ENCODE data around the gene RAVER2. TPM values are rescaled to one million over a fixed set of nuclear protein-coding genes. Genes with fewer than 3 reads are reported as not detected.
A peak's percentile ranks its signal among the peaks of the same experiment; 100 is the strongest.

Gene RAVER2
- total RNA-seq, 1 experiment from 2014 or later: 12.9 TPM

GRCh38 chr1:64743954-64744491 lies 852 bp upstream of the RAVER2 start:
- intact Hi-C loops (cut with micrococcal nuclease; ENCODE audit: unreplicated experiment): loop anchor here (1.0 to 2.0 kb wide), 2 partner anchors 10 to 475 kb away; no protein-coding TSS in a partner anchor
- ChIA-PET POLR2A (no interaction called here), CTCF (no interaction called here)
- Mint-ChIP-seq H3K27ac (ENCODE audit: unreplicated experiment) (peak overlapping the region; percentile 86), H3K9me3 (ENCODE audit: unreplicated experiment) (no peaks in the 10 kb centered on the region), H3K27me3 (ENCODE audit: insufficient read depth, unreplicated experiment) (no peaks in the 10 kb centered on the region), H3K4me1 (ENCODE audit: low read depth, unreplicated experiment) (peaks cover 11% of the 10 kb centered on the region), H3K4me3 (ENCODE audit: unreplicated experiment) (peak overlapping the region; percentile 84), H3K36me3 (ENCODE audit: insufficient read depth, unreplicated experiment) (no peaks in the 10 kb centered on the region)
- no peak for DNase-seq
- no peaks in the 10 kb centered on the region for H3K36me3 ChIP-seq (ENCODE audit: control insufficient read depth, insufficient read depth, low read length)
- H3K4me3 ChIP-seq (ENCODE audit: low read depth, low read length): peak overlapping the region; percentile 67
- H3K27me3 ChIP-seq (replicated peaks; ENCODE audit: control insufficient read depth, insufficient read depth, low read length): no peaks in the 10 kb centered on the region
- no peaks in the 10 kb centered on the region for H3K9me3 ChIP-seq
- TF ChIP-seq CTCF (IDR thresholded peaks at IDR 0.05; ENCODE audit: insufficient read depth in 1 of 2, low read depth in 1 of 2, low read length in 1 of 2, severe bottlenecking in 1 of 2, unreplicated experiment in 1 of 2): no peak
- no peaks in the 10 kb centered on the region for H3K4me1 ChIP-seq
- no TSS peak for BruUV-seq (replicated peaks)

GRCh38 chr1:64745181-64745985 lies 508 bp downstream of the RAVER2 start:
- peak; percentile 11 to 33 for DNase-seq
- Histone ChIP-seq H3K9me3 (no peaks in the 10 kb centered on the region), H3K36me3 (ENCODE audit: control insufficient read depth, insufficient read depth, low read length) (no peaks in the 10 kb centered on the region), H3K27me3 (replicated peaks; ENCODE audit: control insufficient read depth, insufficient read depth, low read length) (no peaks in the 10 kb centered on the region), H3K4me3 (ENCODE audit: low read depth, low read length) (peak overlapping the region; percentile 67), H3K4me1 (no peaks in the 10 kb centered on the region)
- no peak for TF ChIP-seq CTCF (IDR thresholded peaks at IDR 0.05; ENCODE audit: insufficient read depth in 1 of 2, low read depth in 1 of 2, low read length in 1 of 2, severe bottlenecking in 1 of 2, unreplicated experiment in 1 of 2)
- Mint-ChIP-seq H3K27me3 (ENCODE audit: insufficient read depth, unreplicated experiment) (no peaks in the 10 kb centered on the region), H3K9me3 (ENCODE audit: unreplicated experiment) (no peaks in the 10 kb centered on the region), H3K27ac (ENCODE audit: unreplicated experiment) (peak overlapping the region; percentile 53), H3K4me1 (ENCODE audit: low read depth, unreplicated experiment) (peaks cover 11% of the 10 kb centered on the region), H3K36me3 (ENCODE audit: insufficient read depth, unreplicated experiment) (no peaks in the 10 kb centered on the region), H3K4me3 (ENCODE audit: unreplicated experiment) (peak overlapping the region; percentile 84)
- ChIA-PET POLR2A (no interaction called here), CTCF (no interaction called here)
- no TSS peak for BruUV-seq (replicated peaks)
- intact Hi-C loops (cut with micrococcal nuclease; ENCODE audit: unreplicated experiment): loop anchor here (1.0 to 2.0 kb wide), 2 partner anchors 79 to 477 kb away; no protein-coding TSS in a partner anchor

- peak overlapping the region; percentile 67 for H3K4me3 ChIP-seq (ENCODE audit: low read depth, low read length)
- BruUV-seq (replicated peaks): TSS peak; percentile 32
- Mint-ChIP-seq H3K27me3 (ENCODE audit: insufficient read depth, unreplicated experiment) (no peaks in the 10 kb centered on the region), H3K4me3 (ENCODE audit: unreplicated experiment) (peak overlapping the region; percentile 84), H3K9me3 (ENCODE audit: unreplicated experiment) (no peaks in the 10 kb centered on the region), H3K4me1 (ENCODE audit: low read depth, unreplicated experiment) (peaks cover 11% of the 10 kb centered on the region), H3K27ac (ENCODE audit: unreplicated experiment) (peak overlapping the region; percentile 53), H3K36me3 (ENCODE audit: insufficient read depth, unreplicated experiment) (no peaks in the 10 kb centered on the region)
- ChIA-PET CTCF (no interaction called here), POLR2A (no interaction called here)
- H3K9me3 ChIP-seq: no peaks in the 10 kb centered on the region
- H3K27me3 ChIP-seq (replicated peaks; ENCODE audit: control insufficient read depth, insufficient read depth, low read length): no peaks in the 10 kb centered on the region
- no peak for DNase-seq
- intact Hi-C loops (cut with micrococcal nuclease; ENCODE audit: unreplicated experiment): loop anchor here (1.0 to 2.0 kb wide), 2 partner anchors 78 to 477 kb away; no protein-coding TSS in a partner anchor
- no peaks in the 10 kb centered on the region for H3K4me1 ChIP-seq
- H3K36me3 ChIP-seq (ENCODE audit: control insufficient read depth, insufficient read depth, low read length): no peaks in the 10 kb centered on the region
- no peak for TF ChIP-seq CTCF (IDR thresholded peaks at IDR 0.05; ENCODE audit: insufficient read depth in 1 of 2, low read depth in 1 of 2, low read length in 1 of 2, severe bottlenecking in 1 of 2, unreplicated experiment in 1 of 2)
These were observed 1.4 kb downstream of the RAVER2 start for GRCh38 chr1:64745986-64746940.
